GM12873 (cell line): Measurements from ENCODE around the gene RAB40C.

Source experiments
- CTCF ChIP-seq: IDR thresholded peaks from 2 replicates; pipeline ENCODE4 v1.5.1; 2012; ENCODE audit warnings: low read depth, mild to moderate bottlenecking, moderate library complexity, low read length, control low read depth; ENCODE audit not compliant: insufficient read depth; ENCODE audit errors: missing control alignments

Gene RAB40C

GRCh38 chr16:636206-637080 is 46.6 kb downstream of the RAB40C start, which contains the start of gene METTL26:
Gene METTL26, minus strand, starts transcription at chr16:636305. Its CDS starts 15 bp downstream, at chr16:636290.
- TF ChIP-seq CTCF = no peak

DNA sequence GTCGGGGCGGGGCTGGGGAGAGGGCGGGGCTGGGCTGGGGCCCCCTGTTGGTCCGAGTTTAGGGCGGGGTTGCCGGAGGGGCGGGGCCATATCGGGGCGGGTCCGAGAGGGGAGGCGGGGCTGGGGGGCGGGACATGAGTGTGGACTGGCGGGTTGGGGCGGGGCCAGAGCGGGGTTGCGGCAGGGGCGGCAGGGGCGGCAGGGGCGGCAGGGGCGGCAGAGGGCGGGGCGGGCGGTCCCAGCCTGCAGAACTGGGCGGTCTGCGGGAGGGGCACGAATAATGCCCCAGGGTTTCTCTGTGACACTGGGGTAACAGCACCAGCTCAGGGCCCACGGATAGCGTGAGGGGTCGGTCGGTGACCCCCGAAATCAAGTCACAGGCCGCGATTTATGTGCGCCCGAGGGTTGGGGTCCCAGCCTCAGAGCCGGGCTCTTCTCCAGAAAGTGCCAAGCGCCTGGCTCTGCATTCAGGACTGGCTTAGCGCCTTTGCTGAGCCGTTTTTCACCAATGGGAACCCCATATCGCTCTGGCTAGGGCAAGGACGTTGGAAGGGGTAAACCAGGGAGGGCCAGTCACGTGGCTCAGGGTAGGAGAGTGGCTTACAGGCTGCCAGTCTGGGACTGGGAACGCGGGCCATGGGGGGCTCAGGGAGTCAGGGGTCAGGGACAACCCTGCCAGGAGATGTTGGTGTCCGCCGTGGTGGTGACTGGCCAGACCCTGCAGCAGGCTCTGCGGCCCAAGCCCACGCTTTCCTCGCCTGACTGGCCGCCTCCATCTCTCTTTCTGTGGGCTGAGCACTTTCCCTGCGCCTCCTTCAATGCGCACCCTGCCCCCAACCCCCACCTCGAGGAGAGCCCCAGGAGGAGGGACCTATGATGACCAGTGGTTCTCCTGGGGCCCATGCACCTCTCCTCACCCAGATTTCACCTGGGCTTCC is 47.5 kb downstream of the RAB40C start:
- TF ChIP-seq CTCF = no peak

DNA sequence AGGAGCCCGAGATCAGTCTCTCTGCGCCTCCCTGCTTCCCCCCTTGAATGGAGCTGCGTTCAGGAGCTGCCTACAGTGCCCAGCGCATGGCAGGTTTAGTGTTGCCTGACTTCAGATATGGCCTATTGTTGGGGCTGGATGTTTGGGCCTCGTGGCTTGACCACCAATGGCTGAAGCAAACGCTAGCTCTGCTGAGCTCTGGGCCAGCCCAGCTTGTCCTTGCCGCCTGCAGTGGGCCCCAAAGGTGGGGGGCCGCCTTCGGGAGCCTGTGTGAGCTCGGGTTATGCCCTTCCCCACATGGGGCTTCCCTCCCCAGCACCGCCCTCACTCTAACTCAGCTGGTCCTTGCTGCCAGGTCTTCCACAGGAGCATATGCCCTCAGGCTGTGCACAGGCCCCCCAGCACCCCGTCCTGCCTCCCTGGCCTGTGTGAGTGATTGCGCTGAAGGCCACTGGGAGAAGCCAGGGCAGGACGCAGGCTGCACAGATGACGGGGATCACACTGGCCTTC is 48.2 kb downstream of the RAB40C start:
- no peak for TF ChIP-seq CTCF

- no peak for TF ChIP-seq CTCF
These were observed 49.0 kb downstream of the RAB40C start for GRCh38 chr16:638836-639235.

DNA sequence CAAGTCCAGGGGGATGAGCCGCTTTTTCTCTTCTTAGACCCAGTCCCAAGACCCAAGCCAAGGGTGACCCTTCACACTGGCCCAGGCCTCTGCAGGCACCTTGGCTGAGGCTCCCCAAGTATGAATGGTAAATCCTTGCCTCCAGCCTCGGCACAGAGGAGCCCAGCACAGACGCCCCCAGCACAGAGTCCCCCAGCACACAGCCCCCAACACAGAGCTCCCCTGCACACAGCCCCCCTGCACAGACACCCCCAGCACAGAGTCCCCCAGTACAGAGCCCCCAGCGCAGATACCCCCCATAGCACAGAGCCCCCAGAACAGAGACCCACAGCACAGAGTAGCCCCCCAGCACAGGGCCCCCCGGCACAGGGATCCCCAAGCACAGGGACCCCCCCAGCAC is 50.7 kb downstream of the RAB40C start:
- TF ChIP-seq CTCF = no peak

DNA sequence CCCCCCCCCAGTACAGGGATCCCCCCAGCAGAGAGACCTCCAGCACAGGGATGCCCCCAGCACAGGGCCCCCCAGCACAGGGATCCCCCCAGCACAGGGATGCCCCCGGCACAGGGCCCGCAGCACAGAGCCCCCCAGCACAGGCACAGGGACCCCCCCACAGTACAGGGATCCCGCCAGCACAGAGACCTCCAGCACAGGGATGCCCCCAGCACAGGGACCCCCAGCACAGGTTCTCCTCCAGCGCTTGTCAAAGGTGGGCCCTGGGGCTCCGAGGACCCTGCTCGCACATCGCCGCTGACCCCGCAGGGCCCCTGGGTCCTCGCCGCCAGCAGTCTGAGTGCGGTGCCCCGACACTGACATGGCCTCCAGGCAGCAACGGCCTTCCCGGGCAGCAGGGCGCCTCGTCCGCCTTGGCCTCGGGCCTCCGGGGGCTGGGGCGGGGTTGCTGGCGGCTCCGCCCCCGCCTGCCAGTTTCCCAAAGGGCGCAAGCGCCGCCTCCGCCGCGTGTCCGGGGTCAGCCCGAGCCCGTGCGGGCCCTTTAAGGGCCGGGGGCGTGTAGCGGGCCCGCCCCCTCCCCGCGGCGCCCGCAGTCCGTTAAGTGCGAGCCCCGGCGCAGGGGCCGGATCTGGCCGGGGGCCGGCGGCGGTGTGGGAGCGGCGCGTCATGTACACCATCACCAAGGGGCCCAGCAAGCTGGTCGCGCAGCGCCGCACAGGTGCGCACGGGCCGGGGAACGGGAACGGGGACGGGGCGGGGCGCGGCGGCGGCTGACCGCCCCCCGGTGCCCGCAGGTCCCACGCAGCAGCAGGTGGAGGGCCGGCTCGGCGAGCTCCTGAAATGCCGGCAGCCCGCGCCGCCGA is 51.7 kb downstream of the RAB40C start, which contains the start of gene MCRIP2:
MCRIP2 (plus strand) TSS at position 503 of the 863 bp plus-strand sequence; CDS start at position 667, 164 bp downstream.
- TF ChIP-seq CTCF = no peak
